ENCODE results near the gene HLA-DPA1.

HLA-DPA1 gene

GRCh38 chr6:33014841-33015634, 58.4 kb downstream of the HLA-DPA1 start:
- DNase-seq: peak in 4 of 5 donors; percentile 24 to 85 (median 49)

All from T-helper 1 cell (primary cell).